Ascending aorta (tissue), 2 donors: ENCODE results near the gene SPRYD3. TPM values are rescaled to one million over a fixed set of nuclear protein-coding genes. Genes with fewer than 3 reads are reported as not detected.

Experiments used
- DNase-seq, 2 donors: peaks; one replicate each; pipeline ENCODE4 v3.0.0-alpha.2; 2019; ENCODE audit warnings: low spot score in 2 of 2
- H3K27ac ChIP-seq, 2 donors: fragments of 200-600 bp; sonication (generic); one replicate each; pipeline ENCODE4 v1.5.1; 2016 to 2017; ENCODE audit warnings: mild to moderate bottlenecking in 1 of 2
- H3K27me3 ChIP-seq: fragments of 200-600 bp; sonication (generic); one replicate; pipeline ENCODE4 v1.5.1; 2017
- H3K36me3 ChIP-seq, 2 donors: fragments of 200-600 bp; sonication (generic); one replicate each; pipeline ENCODE4 v1.5.1; 2016
- H3K4me1 ChIP-seq, 2 donors: fragments of 200-600 bp; sonication (generic); one replicate each; pipeline ENCODE4 v1.5.1; 2016 to 2017; ENCODE audit warnings: mild to moderate bottlenecking in 1 of 2
- H3K4me3 ChIP-seq, 2 donors: fragments of 200-600 bp; sonication (generic); one replicate each; pipeline ENCODE4 v1.5.1; 2016 to 2017; ENCODE audit warnings: mild to moderate bottlenecking in 1 of 2
- H3K9me3 ChIP-seq, 2 donors: fragments of 200-600 bp; sonication (generic); one replicate each; pipeline ENCODE4 v1.5.1; 2016
- intact Hi-C: fragments of 100-400 bp; cut with DNase I; formaldehyde crosslinking; loops from one replicate; pipeline ENCODE4 v1.15.1; 2023
- total RNA-seq: library from RNA; depleted of rRNA; stranded (reverse); fragments of >200 nt; gene quantifications from one replicate; pipeline ENCODE4 v1.1.0, GENCODE V29; 2016
- TF ChIP-seq, protein P1 (sequence below), 3 experiments: fragments of 200-600 bp in 2 of 3; fragments of 450-650 bp in 1 of 3; sonication (generic) in 2 of 3; IDR thresholded peaks; one replicate each; pipeline ENCODE4 v1.5.1; 2016 to 2019; ENCODE audit warnings: antibody characterized with exemption in 3 of 3, mild to moderate bottlenecking in 1 of 3, moderate library complexity in 1 of 3

SPRYD3 gene
- total RNA-seq, 1 donor from 2014 or later, result 48.6 TPM

GRCh38 chr12:53025250-53025649 lies 53.9 kb downstream of the SPRYD3 start:
- H3K4me1 ChIP-seq, result no peaks in the 10 kb centered on the region
- DNase-seq, result no peak
- intact Hi-C loops, result no loop called here
- H3K9me3 ChIP-seq, result no peaks in the 10 kb centered on the region
- TF ChIP-seq, protein P1, sequence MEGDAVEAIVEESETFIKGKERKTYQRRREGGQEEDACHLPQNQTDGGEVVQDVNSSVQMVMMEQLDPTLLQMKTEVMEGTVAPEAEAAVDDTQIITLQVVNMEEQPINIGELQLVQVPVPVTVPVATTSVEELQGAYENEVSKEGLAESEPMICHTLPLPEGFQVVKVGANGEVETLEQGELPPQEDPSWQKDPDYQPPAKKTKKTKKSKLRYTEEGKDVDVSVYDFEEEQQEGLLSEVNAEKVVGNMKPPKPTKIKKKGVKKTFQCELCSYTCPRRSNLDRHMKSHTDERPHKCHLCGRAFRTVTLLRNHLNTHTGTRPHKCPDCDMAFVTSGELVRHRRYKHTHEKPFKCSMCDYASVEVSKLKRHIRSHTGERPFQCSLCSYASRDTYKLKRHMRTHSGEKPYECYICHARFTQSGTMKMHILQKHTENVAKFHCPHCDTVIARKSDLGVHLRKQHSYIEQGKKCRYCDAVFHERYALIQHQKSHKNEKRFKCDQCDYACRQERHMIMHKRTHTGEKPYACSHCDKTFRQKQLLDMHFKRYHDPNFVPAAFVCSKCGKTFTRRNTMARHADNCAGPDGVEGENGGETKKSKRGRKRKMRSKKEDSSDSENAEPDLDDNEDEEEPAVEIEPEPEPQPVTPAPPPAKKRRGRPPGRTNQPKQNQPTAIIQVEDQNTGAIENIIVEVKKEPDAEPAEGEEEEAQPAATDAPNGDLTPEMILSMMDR (IDR thresholded peaks at IDR 0.05), result no peak
- no peaks in the 10 kb centered on the region for H3K27me3 ChIP-seq
- H3K27ac ChIP-seq, result no peak overlapping the region
- no peak overlapping the region for H3K4me3 ChIP-seq
- H3K36me3 ChIP-seq, result peaks cover 88 to 90% of the 10 kb centered on the region in 2 donors

GRCh38 chr12:53014709-53015108 lies 64.5 kb downstream of the SPRYD3 start:
- intact Hi-C loops, result no loop called here
- Histone ChIP-seq H3K4me1 (no peaks in the 10 kb centered on the region), H3K4me3 (no peak overlapping the region), H3K36me3 (peaks cover 31 to 35% of the 10 kb centered on the region in 2 donors), H3K27ac (no peak overlapping the region), H3K27me3 (no peaks in the 10 kb centered on the region), H3K9me3 (no peaks in the 10 kb centered on the region)
- DNase-seq, result no peak
- TF ChIP-seq, protein P1 (IDR thresholded peaks at IDR 0.05), result no peak

Other genes starting within 250 kb of the SPRYD3 start
- not detected for gene KRT79, start 245.1 kb downstream of the SPRYD3 start, total RNA-seq
- not detected for gene KRT78, start 230.4 kb downstream of the SPRYD3 start, total RNA-seq
- 54.3 TPM for gene KRT8, start 174.3 kb downstream of the SPRYD3 start, total RNA-seq
- 285 TPM for gene KRT18, start 130.3 kb downstream of the SPRYD3 start, total RNA-seq
- gene EIF4B, start 72.9 kb downstream of the SPRYD3 start, total RNA-seq, result 181 TPM
- 608 TPM for gene TNS2, start 29.3 kb downstream of the SPRYD3 start, total RNA-seq
- gene IGFBP6, start 18.3 kb upstream of the SPRYD3 start, total RNA-seq, result 1,664 TPM
- not detected for gene SOAT2, start 24.1 kb upstream of the SPRYD3 start, total RNA-seq
- 5.9 TPM for gene ZNF740, start 101.3 kb upstream of the SPRYD3 start, total RNA-seq
- 30.7 TPM for gene CSAD, start 101.5 kb upstream of the SPRYD3 start, total RNA-seq
- 1.6 TPM for gene ITGB7, start 127.9 kb upstream of the SPRYD3 start, total RNA-seq
- gene RARG, start 152.8 kb upstream of the SPRYD3 start, total RNA-seq, result 29.8 TPM
- not detected for gene ESPL1, start 188.9 kb upstream of the SPRYD3 start, total RNA-seq
- gene PFDN5, start 216.2 kb upstream of the SPRYD3 start, total RNA-seq, result 187 TPM
- gene MYG1, start 220.3 kb upstream of the SPRYD3 start, total RNA-seq, result 27.5 TPM
- 21.2 TPM for gene AAAS, start 242.2 kb upstream of the SPRYD3 start, total RNA-seq